Upper lobe of right lung (tissue), 1 donor: ENCODE measurements around the gene P3R3URF. TPM values are rescaled to one million over a fixed set of nuclear protein-coding genes. Genes with fewer than 3 reads are reported as not detected.

Source experiments
- ATAC-seq: fragments of 200-7000 bp; cut with Tn5 transposase; one replicate; pipeline ENCODE4 v1.9.1; 2020; ENCODE audit warnings: mild to moderate bottlenecking, moderate library complexity
- DNase-seq: peaks from one replicate; pipeline ENCODE4 v3.0.0-alpha.2; 2020
- H3K27ac ChIP-seq: fragments of 200-600 bp; one replicate; pipeline ENCODE4 v1.8.0; 2022
- H3K27me3 ChIP-seq: fragments of 200-600 bp; one replicate; pipeline ENCODE4 v1.8.0; 2022; ENCODE audit warnings: mild to moderate bottlenecking
- H3K36me3 ChIP-seq: fragments of 200-600 bp; one replicate; pipeline ENCODE4 v1.8.0; 2022
- H3K4me1 ChIP-seq: fragments of 200-600 bp; one replicate; pipeline ENCODE4 v1.8.0; 2022
- H3K4me3 ChIP-seq: fragments of 200-600 bp; one replicate; pipeline ENCODE4 v1.8.0; 2022; ENCODE audit warnings: mild to moderate bottlenecking
- H3K9me3 ChIP-seq: fragments of 200-600 bp; one replicate; pipeline ENCODE4 v1.8.0; 2022
- CTCF ChIP-seq: fragments of 200-600 bp; IDR thresholded peaks from one replicate; pipeline ENCODE4 v1.8.0; 2022; ENCODE audit warnings: antibody characterized with exemption
- intact Hi-C: fragments of 100-400 bp; cut with DNase I; formaldehyde crosslinking; loops from one replicate; pipeline ENCODE4 v1.11.0; 2022
- total RNA-seq: library from RNA; stranded (reverse); fragmentation: NEBNext Ultra II Directional; extraction: Animal tissue kit (Norgen Biotek cat#: 25700); gene quantifications from one replicate; pipeline ENCODE4 v1.2.1, GENCODE V29; 2021
- donor health status: DM: no; HTN: yes; CAD: no; lungs with severe emphysema.

Gene P3R3URF
- total RNA-seq, 1 donor from 2014 or later = not detected

GRCh38 chr1:46206399-46206798, 30.1 kb upstream of the P3R3URF start:
- H3K27me3 ChIP-seq = no peaks in the 10 kb centered on the region
- H3K4me3 ChIP-seq = no peak overlapping the region
- no peaks in the 10 kb centered on the region for H3K9me3 ChIP-seq
- DNase-seq (no peak), ATAC-seq (no peak)
- no peaks in the 10 kb centered on the region for H3K36me3 ChIP-seq
- H3K4me1 ChIP-seq = peaks cover 6% of the 10 kb centered on the region
- intact Hi-C loops = no loop called here
- TF ChIP-seq CTCF = no peak
- no peak overlapping the region for H3K27ac ChIP-seq

- intact Hi-C loops = no loop called here
- no peak for TF ChIP-seq CTCF
- ATAC-seq = peak; percentile 4
- Histone ChIP-seq H3K27me3 (no peaks in the 10 kb centered on the region), H3K4me1 (peaks cover 6% of the 10 kb centered on the region), H3K9me3 (no peaks in the 10 kb centered on the region), H3K27ac (no peak overlapping the region), H3K4me3 (no peak overlapping the region), H3K36me3 (no peaks in the 10 kb centered on the region)
- no peak for DNase-seq
These were observed 29.5 kb upstream of the P3R3URF start for GRCh38 chr1:46205791-46206190.

- no peak for TF ChIP-seq CTCF
- Histone ChIP-seq H3K4me1 (peaks cover 6% of the 10 kb centered on the region), H3K4me3 (no peak overlapping the region), H3K9me3 (no peaks in the 10 kb centered on the region), H3K27me3 (no peaks in the 10 kb centered on the region), H3K36me3 (no peaks in the 10 kb centered on the region), H3K27ac (no peak overlapping the region)
- ATAC-seq (no peak), DNase-seq (no peak)
- intact Hi-C loops = no loop called here
These were observed 28.9 kb upstream of the P3R3URF start for GRCh38 chr1:46205141-46205540.

- TF ChIP-seq CTCF = no peak
- peak; percentile 64 for ATAC-seq
- H3K27ac ChIP-seq = peak overlapping the region; percentile 66
- DNase-seq = no peak
- no peaks in the 10 kb centered on the region for H3K36me3 ChIP-seq
- peak overlapping the region; percentile 74 for H3K4me3 ChIP-seq
- intact Hi-C loops = no loop called here
- H3K4me1 ChIP-seq = peaks cover 6% of the 10 kb centered on the region
- H3K9me3 ChIP-seq = no peaks in the 10 kb centered on the region
- H3K27me3 ChIP-seq = no peaks in the 10 kb centered on the region
These were observed 28.1 kb upstream of the P3R3URF start for GRCh38 chr1:46204406-46204742.

GRCh38 chr1:46203738-46204405, 27.6 kb upstream of the P3R3URF start:
- peaks cover 6% of the 10 kb centered on the region for H3K4me1 ChIP-seq
- H3K27ac ChIP-seq = peak overlapping the region; percentile 66
- DNase-seq = no peak
- peak overlapping the region; percentile 74 for H3K4me3 ChIP-seq
- no peaks in the 10 kb centered on the region for H3K27me3 ChIP-seq
- TF ChIP-seq CTCF = no peak
- no peaks in the 10 kb centered on the region for H3K36me3 ChIP-seq
- no peaks in the 10 kb centered on the region for H3K9me3 ChIP-seq
- intact Hi-C loops = no loop called here
- ATAC-seq = no peak
